HCT116 (cell line): Measurements from ENCODE around the gene RPS15A. TPM values are rescaled to one million over a fixed set of nuclear protein-coding genes. Genes with fewer than 3 reads are reported as not detected.

Source experiments
- ATAC-seq: fragments of 200-7000 bp; cut with Tn5 transposase; 2 replicates; pipeline ENCODE4 v1.9.1; 2020; ENCODE audit warnings: mild to moderate bottlenecking, moderate library complexity
- BruUV-seq: library from RNA; stranded (reverse); fragments of 400-500 nt; replicated peaks from 2 replicates; lab custom pipeline; 2021; lab: Mats Ljungman, UMichigan
- CTCF ChIA-PET: fragments of 300-600 bp; sonication (Branson Sonifier 250); formaldehyde crosslinking; loops from one replicate; lab custom pipeline; 2021; ENCODE audit warnings: antibody characterized with exemption; lab: Charles Lee
- POLR2A ChIA-PET: fragments of 300-600, 350-600 bp; sonication (Branson Sonifier 250); formaldehyde crosslinking; loops from one replicate; lab custom pipeline; 2021; ENCODE audit warnings: antibody characterized with exemption; lab: Charles Lee
- RAD21 ChIA-PET, 2 experiments: fragments of 300-600 bp; sonication (Branson Sonifier 250); formaldehyde crosslinking; loops; one replicate each; lab custom pipeline; 2023; ENCODE audit warnings: low total read pairs in 2 of 2; ENCODE audit not compliant: uncharacterized antibody in 2 of 2, unreplicated experiment in 2 of 2, low non-redundant PET in 1 of 2; lab: Charles Lee
- DNase-seq: peaks from one replicate; pipeline ENCODE4 v3.0.0-alpha.2; 2010; ENCODE audit warnings: low read depth, low spot score
- H2AFZ ChIP-seq: fragments of 200-600 bp; shearing (Covaris generic), sonication (generic); 2 replicates; pipeline ENCODE4 v1.6.1; 2017; ENCODE audit warnings: low read depth, mixed run types, mixed read lengths, antibody characterized with exemption, low read length; ENCODE audit not compliant: poor library complexity, severe bottlenecking
- H3K27ac ChIP-seq: 2 replicates; pipeline ENCODE4 v1.5.1; 2012; ENCODE audit warnings: low read depth, low read length
- H3K27me3 ChIP-seq: fragments of 200-600 bp; sonication (generic); 2 replicates; pipeline ENCODE4 v1.6.1; 2016; ENCODE audit warnings: mixed run types, low read length, mixed read lengths; ENCODE audit not compliant: insufficient read depth
- H3K36me3 ChIP-seq, 2 experiments: fragments of 200-500 bp in 1 of 2; fragments of 200-600 bp in 1 of 2; sonication (Bioruptor generic) in 1 of 2; sonication (generic) in 1 of 2; 2 replicates each; pipeline versions ENCODE4 v1.5.1 to v1.6.1; 2014 to 2016; ENCODE audit warnings: low read length in 2 of 2, inconsistent platforms in 1 of 2, mixed read lengths in 1 of 2, mixed run types in 1 of 2; ENCODE audit not compliant: insufficient read depth in 2 of 2, control insufficient read depth in 1 of 2
- H3K4me1 ChIP-seq, 2 experiments: fragments of 200-600 bp in 1 of 2; sonication (generic) in 1 of 2; 2 replicates each; pipeline versions ENCODE4 v1.5.1 to v1.6.1; 2012 to 2017; ENCODE audit warnings: low read length in 2 of 2, inconsistent platforms in 1 of 2, mild to moderate bottlenecking in 1 of 2, mixed read lengths in 1 of 2, mixed run types in 1 of 2, moderate library complexity in 1 of 2; ENCODE audit not compliant: insufficient read depth in 2 of 2, control insufficient read depth in 1 of 2
- H3K4me2 ChIP-seq: fragments of 200-600 bp; sonication (generic); 2 replicates; pipeline ENCODE4 v1.6.1; 2017; ENCODE audit warnings: mixed run types, low read length, mixed read lengths
- H3K4me3 ChIP-seq, 2 experiments: fragments of 200-600 bp in 1 of 2; sonication (generic) in 1 of 2; replicated peaks in 1 of 2; 2 replicates each; pipeline ENCODE4 v1.5.1; 2011 to 2016; ENCODE audit warnings: low read length in 2 of 2, control low read depth in 1 of 2, low read depth in 1 of 2, mild to moderate bottlenecking in 1 of 2, mixed read lengths in 1 of 2, mixed run types in 1 of 2
- H3K79me2 ChIP-seq: fragments of 200-600 bp; sonication (generic); 2 replicates; pipeline ENCODE4 v1.6.1; 2017; ENCODE audit warnings: mild to moderate bottlenecking, mixed run types, low read length, moderate library complexity, mixed read lengths; ENCODE audit not compliant: insufficient read depth
- H3K9ac ChIP-seq: fragments of 200-600 bp; sonication (generic); 2 replicates; pipeline ENCODE4 v1.6.1; 2016; ENCODE audit warnings: low read length, mixed read lengths
- H3K9me2 ChIP-seq: fragments of 200-600 bp; sonication (generic), shearing (Covaris generic); 2 replicates; pipeline ENCODE4 v1.6.1; 2017; ENCODE audit warnings: mixed run types, mild to moderate bottlenecking, moderate library complexity; ENCODE audit not compliant: insufficient read depth
- H3K9me3 ChIP-seq, 2 experiments: fragments of 200-500 bp in 1 of 2; fragments of 200-600 bp in 1 of 2; sonication (Bioruptor generic) in 1 of 2; sonication (generic) in 1 of 2; 2 replicates each; pipeline ENCODE4 v1.6.1; 2014 to 2017; ENCODE audit warnings: low read length in 2 of 2, mixed read lengths in 2 of 2, inconsistent platforms in 1 of 2, low read depth in 1 of 2, mild to moderate bottlenecking in 1 of 2, mixed run types in 1 of 2, moderate library complexity in 1 of 2; ENCODE audit not compliant: control insufficient read depth in 1 of 2, insufficient read depth in 1 of 2
- H4K20me1 ChIP-seq: fragments of 200-600 bp; sonication (generic), shearing (Covaris generic); 2 replicates; pipeline ENCODE4 v1.6.1; 2017; ENCODE audit warnings: mixed run types, mild to moderate bottlenecking, moderate library complexity; ENCODE audit not compliant: insufficient read depth
- CBX3 ChIP-seq: IDR thresholded peaks from 2 replicates; pipeline ENCODE4 v1.6.1; 2012; ENCODE audit warnings: low read depth
- ELF1 ChIP-seq: IDR thresholded peaks from 2 replicates; pipeline ENCODE4 v1.6.1; 2012; ENCODE audit warnings: low read depth, borderline replicate concordance
- EZH2 ChIP-seq: fragments of 200-600 bp; sonication (generic); IDR thresholded peaks from 2 replicates; pipeline ENCODE4 v1.6.1; 2017; ENCODE audit warnings: antibody characterized with exemption, mixed run types
- EZH2phosphoT487 ChIP-seq: fragments of 200-600 bp; IDR thresholded peaks from 2 replicates; pipeline ENCODE4 v1.6.1; 2018; ENCODE audit warnings: antibody characterized with exemption, borderline replicate concordance
- JUND ChIP-seq: IDR thresholded peaks from 2 replicates; pipeline ENCODE4 v1.6.1; 2012
- POLR2AphosphoS5 ChIP-seq: IDR thresholded peaks from 2 replicates; pipeline ENCODE4 v1.6.1; 2011; ENCODE audit warnings: mild to moderate bottlenecking, low read depth, low read length, moderate library complexity
- RAD21 ChIP-seq: IDR thresholded peaks from 2 replicates; pipeline ENCODE4 v1.6.1; 2012; ENCODE audit warnings: low read depth, mild to moderate bottlenecking
- SIN3A ChIP-seq: IDR thresholded peaks from 2 replicates; pipeline ENCODE4 v1.6.1; 2012; ENCODE audit warnings: low read depth
- SP1 ChIP-seq: IDR thresholded peaks from 2 replicates; pipeline ENCODE4 v1.6.1; 2012; ENCODE audit warnings: low read depth
- SRF ChIP-seq: IDR thresholded peaks from 2 replicates; pipeline ENCODE4 v1.6.1; 2012; ENCODE audit warnings: low read depth
- TCF7L2 ChIP-seq: IDR thresholded peaks from 2 replicates; pipeline ENCODE4 v1.7.0; 2011; ENCODE audit warnings: borderline replicate concordance, inconsistent platforms; ENCODE audit not compliant: insufficient read depth, insufficient read length; ENCODE audit errors: extremely low read depth
- YY1 ChIP-seq: IDR thresholded peaks from 2 replicates; pipeline ENCODE4 v1.6.1; 2011; ENCODE audit warnings: low read length, low read depth, moderate library complexity, mild to moderate bottlenecking; ENCODE audit not compliant: insufficient replicate concordance; ENCODE audit errors: extremely low read depth
- ZFX ChIP-seq: fragments of 450-650 bp; IDR thresholded peaks from 2 replicates; pipeline ENCODE4 v1.6.1; 2017
- ZNF274 ChIP-seq: fragments of 200-500 bp; sonication (Bioruptor generic); IDR thresholded peaks from 2 replicates; pipeline ENCODE4 v1.6.1; 2014; ENCODE audit warnings: mild to moderate bottlenecking, low read depth, low read length, inconsistent platforms
- intact Hi-C: fragments of 100-400 bp; cut with micrococcal nuclease; formaldehyde crosslinking; loops from 2 replicates; pipeline ENCODE4 v1.10.0; 2022
- total RNA-seq: library from RNA; stranded (reverse); gene quantifications from one replicate; pipeline ENCODE4 v1.2.1, GENCODE V29; 2021; ENCODE audit not compliant: unreplicated experiment
- TF ChIP-seq, protein P1 (sequence below): IDR thresholded peaks from 2 replicates; pipeline ENCODE4 v1.6.1; 2012; ENCODE audit warnings: low read depth
- TF ChIP-seq, protein P2 (sequence below): IDR thresholded peaks from 2 replicates; pipeline ENCODE4 v1.6.1; 2012
- TF ChIP-seq, protein P3 (sequence below), 3 experiments: fragments of 200-600 bp in 1 of 3; sonication (generic) in 1 of 3; IDR thresholded peaks in 2 of 3; conservative IDR thresholded peaks in 1 of 3; 2 replicates each; pipeline ENCODE4 v1.5.1; 2012 to 2017; ENCODE audit warnings: low read depth in 2 of 3, low read length in 2 of 3, antibody characterized with exemption in 1 of 3, borderline replicate concordance in 1 of 3, control low read depth in 1 of 3, mild to moderate bottlenecking in 1 of 3, mixed read lengths in 1 of 3, mixed run types in 1 of 3, moderate library complexity in 1 of 3; ENCODE audit not compliant: insufficient read depth in 1 of 3
- TF ChIP-seq, protein P4 (sequence below): IDR thresholded peaks from 2 replicates; pipeline ENCODE4 v1.6.1; 2012

Gene RPS15A
- total RNA-seq, 1 experiment from 2014 or later: 1,686 TPM

DNA sequence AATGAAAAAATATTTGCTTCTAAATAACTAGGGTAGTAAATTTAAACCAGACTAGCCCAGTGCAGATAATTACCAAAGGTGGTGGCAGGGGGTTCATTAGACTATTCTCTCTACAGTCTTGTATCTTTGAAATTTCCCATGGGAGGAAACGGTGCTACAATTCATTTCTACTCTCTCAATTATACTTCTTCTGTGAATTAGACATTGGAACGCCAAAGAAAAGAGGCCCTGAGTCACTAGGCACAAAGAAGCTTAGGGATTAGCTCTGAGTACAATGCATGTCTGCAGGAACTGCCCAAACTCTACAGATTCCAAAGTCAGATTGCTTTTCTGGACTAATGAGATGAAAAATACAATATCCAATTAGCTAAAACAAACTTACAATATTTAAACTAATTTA is 41.9 kb upstream of the RPS15A start:
- no TSS peak for BruUV-seq
- intact Hi-C loops: loop anchor here (5.0 kb wide), 1 partner anchor 35 kb away; no protein-coding TSS in a partner anchor

More for the DNA sequence above, 41.9 kb upstream of the RPS15A start:
- no peaks in the 10 kb centered on the region for H3K79me2 ChIP-seq
- no peaks in the 10 kb centered on the region for H3K9me2 ChIP-seq
- no peaks in the 10 kb centered on the region for H3K27me3 ChIP-seq
- no peak overlapping the region for H3K9ac ChIP-seq
- H3K4me1 ChIP-seq: no peaks in the 10 kb centered on the region
- H3K9me3 ChIP-seq: no peaks in the 10 kb centered on the region
- POLR2A ChIA-PET: interaction anchor here (2.5 kb wide), 1 partner anchor 30 kb away, joined by 11 read pairs; the partner anchor contains the start of gene ARL6IP1
- CTCF ChIA-PET: interaction anchor here (1.3 kb wide), 1 partner anchor 12 kb away, joined by 5 read pairs; no protein-coding TSS in a partner anchor
- RAD21 ChIA-PET: no interaction called here
- no peak overlapping the region for H3K4me3 ChIP-seq
- no peak for DNase-seq
- no peak overlapping the region for H3K27ac ChIP-seq
- ATAC-seq: no peak
- H3K4me2 ChIP-seq: no peak overlapping the region
- TF ChIP-seq EZH2 (no peak), EZH2phosphoT487 (no peak), POLR2AphosphoS5 (no peak), CBX3 (no peak), RAD21 (no peak), ELF1 (no peak), TCF7L2 (no peak), ZFX (no peak), SIN3A (no peak), SP1 (no peak), YY1 (no peak), SRF (no peak), ZNF274 (no peak), JUND (no peak)
- TF ChIP-seq, protein P1, sequence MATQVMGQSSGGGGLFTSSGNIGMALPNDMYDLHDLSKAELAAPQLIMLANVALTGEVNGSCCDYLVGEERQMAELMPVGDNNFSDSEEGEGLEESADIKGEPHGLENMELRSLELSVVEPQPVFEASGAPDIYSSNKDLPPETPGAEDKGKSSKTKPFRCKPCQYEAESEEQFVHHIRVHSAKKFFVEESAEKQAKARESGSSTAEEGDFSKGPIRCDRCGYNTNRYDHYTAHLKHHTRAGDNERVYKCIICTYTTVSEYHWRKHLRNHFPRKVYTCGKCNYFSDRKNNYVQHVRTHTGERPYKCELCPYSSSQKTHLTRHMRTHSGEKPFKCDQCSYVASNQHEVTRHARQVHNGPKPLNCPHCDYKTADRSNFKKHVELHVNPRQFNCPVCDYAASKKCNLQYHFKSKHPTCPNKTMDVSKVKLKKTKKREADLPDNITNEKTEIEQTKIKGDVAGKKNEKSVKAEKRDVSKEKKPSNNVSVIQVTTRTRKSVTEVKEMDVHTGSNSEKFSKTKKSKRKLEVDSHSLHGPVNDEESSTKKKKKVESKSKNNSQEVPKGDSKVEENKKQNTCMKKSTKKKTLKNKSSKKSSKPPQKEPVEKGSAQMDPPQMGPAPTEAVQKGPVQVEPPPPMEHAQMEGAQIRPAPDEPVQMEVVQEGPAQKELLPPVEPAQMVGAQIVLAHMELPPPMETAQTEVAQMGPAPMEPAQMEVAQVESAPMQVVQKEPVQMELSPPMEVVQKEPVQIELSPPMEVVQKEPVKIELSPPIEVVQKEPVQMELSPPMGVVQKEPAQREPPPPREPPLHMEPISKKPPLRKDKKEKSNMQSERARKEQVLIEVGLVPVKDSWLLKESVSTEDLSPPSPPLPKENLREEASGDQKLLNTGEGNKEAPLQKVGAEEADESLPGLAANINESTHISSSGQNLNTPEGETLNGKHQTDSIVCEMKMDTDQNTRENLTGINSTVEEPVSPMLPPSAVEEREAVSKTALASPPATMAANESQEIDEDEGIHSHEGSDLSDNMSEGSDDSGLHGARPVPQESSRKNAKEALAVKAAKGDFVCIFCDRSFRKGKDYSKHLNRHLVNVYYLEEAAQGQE: no peak
- TF ChIP-seq, protein P2, sequence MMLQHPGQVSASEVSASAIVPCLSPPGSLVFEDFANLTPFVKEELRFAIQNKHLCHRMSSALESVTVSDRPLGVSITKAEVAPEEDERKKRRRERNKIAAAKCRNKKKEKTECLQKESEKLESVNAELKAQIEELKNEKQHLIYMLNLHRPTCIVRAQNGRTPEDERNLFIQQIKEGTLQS: no peak
- TF ChIP-seq, protein P3, sequence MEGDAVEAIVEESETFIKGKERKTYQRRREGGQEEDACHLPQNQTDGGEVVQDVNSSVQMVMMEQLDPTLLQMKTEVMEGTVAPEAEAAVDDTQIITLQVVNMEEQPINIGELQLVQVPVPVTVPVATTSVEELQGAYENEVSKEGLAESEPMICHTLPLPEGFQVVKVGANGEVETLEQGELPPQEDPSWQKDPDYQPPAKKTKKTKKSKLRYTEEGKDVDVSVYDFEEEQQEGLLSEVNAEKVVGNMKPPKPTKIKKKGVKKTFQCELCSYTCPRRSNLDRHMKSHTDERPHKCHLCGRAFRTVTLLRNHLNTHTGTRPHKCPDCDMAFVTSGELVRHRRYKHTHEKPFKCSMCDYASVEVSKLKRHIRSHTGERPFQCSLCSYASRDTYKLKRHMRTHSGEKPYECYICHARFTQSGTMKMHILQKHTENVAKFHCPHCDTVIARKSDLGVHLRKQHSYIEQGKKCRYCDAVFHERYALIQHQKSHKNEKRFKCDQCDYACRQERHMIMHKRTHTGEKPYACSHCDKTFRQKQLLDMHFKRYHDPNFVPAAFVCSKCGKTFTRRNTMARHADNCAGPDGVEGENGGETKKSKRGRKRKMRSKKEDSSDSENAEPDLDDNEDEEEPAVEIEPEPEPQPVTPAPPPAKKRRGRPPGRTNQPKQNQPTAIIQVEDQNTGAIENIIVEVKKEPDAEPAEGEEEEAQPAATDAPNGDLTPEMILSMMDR (IDR thresholded peaks at IDR 0.05 in 2 of 3, conservative IDR thresholded peaks at IDR 0.05 in 1 of 3; ENCODE audit: borderline replicate concordance in 1 of 3, insufficient read depth in 1 of 3, low read depth in 2 of 3, low read length in 2 of 3): no peak
- TF ChIP-seq, protein P4, sequence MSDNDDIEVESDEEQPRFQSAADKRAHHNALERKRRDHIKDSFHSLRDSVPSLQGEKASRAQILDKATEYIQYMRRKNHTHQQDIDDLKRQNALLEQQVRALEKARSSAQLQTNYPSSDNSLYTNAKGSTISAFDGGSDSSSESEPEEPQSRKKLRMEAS: no peak
- H2AFZ ChIP-seq: no peak overlapping the region
- peaks cover 74 to 75% of the 10 kb centered on the region in 2 experiments for H3K36me3 ChIP-seq
- H4K20me1 ChIP-seq: no peaks in the 10 kb centered on the region; the same call in 1 of the 2 replicates
